Stromal cell of bone marrow (primary cell): ENCODE data around the gene SETX.
"Not testable (repeated sequence)": the region's sequence is repeated elsewhere in the genome, so short reads cannot be mapped to it uniquely, and the experiment has no call there.

Source experiments
- DNase-seq: peaks from one replicate; pipeline ENCODE4 v3.0.0-alpha.2; 2012; ENCODE audit warnings: low read depth

SETX gene

DNA sequence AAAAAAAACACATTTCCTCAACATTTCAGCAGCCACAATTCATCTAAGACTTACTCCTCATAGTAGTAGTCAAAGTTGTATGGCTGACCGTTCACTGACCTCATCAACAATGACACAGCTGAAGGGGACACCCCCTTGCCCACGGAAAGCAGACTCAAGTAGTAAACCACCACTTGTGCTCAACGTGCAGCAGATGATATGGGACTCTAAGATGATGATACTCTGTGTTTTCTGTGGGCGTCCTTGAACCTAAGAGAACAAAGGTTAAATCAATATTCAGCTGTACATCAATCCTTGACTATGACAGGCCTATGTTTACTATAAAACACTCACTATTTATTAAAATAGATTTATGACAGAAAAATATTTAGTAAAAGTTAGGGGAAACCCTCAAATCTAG is 71.6 kb downstream of the SETX start:
- no peak for DNase-seq

DNA sequence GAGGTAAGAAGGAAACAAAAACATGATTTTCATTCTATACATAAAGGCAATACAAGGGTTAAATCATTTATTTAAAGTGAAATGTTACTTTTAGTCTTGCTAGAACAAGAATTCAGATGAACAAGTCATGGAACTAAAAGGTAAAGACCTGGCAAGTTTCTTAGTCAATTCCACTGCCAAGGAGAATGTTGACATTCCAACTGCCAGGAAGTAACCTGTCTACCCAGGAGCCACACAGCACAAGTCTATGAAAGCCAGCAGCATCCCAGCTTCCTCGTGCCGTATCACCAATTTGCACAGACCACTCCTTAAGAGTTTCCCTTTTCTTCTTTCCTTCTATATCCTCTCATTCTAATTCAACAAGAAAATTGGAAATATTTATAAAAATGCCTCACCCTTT is 79.9 kb downstream of the SETX start:
- no peak for DNase-seq

DNA sequence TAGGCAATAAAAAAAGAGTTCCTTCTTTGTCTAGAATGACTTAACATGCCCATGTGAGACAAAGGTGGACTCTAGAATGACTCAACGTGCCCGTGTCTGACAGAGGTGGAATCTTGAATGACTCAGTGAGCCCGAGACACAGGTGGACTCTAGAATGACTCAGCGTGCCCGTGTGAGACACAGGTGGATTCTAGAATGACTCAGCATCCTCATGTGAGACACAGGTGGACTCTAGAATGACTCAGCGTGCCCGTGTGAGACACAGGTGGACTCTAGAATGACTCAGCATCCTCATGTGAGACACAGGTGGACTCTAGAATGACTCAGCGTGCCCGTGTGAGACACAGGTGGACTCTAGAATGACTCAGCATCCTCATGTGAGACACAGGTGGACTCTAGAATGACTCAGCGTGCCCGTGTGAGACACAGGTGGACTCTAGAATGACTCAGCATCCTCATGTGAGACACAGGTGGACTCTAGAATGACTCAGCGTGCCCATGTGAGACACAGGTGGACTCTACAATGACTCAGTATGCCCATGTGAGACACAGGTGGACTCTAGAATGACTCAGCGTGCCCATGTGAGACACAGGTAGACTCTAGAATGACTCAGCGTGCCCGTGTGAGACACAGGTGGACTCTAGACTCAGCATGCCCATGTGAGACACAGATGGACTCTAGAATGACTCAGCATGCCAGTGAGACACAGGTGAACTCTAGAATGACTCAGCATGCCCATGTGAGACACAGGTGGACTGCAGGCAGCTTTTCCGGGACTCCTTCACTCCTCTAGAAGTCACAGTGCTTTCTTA is 84.9 kb downstream of the SETX start:
- not testable (repeated sequence) for DNase-seq

DNA sequence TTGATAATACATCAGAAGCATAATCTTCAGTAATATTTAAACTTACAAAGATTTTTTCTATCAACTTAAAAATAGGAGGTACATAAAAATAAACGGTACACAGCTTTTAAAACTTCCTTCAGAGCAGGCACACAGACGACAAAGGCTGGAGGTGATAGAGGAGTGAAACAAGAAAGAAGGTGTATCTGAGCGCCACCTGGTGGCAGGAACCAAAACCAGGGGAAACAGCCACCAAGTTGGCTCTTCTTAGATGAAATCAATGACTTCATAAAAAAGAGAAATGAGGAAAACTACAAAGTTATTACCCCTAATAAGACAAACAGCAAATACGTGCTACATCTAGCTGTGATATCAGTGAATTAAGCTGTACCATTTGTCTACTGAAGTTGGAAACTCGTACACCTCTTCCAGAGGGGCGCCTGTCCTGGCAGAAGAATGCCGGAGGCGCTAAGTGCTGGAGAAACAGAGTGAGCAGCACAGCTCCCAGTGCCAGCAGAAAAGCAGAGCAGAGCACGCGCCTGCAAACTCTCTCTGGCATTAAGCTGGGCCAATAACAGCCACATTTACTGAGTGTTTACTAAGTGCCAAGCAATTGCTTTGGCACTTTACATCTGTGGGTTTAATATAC is 85.9 kb downstream of the SETX start:
- peak; percentile 29 for DNase-seq

DNA sequence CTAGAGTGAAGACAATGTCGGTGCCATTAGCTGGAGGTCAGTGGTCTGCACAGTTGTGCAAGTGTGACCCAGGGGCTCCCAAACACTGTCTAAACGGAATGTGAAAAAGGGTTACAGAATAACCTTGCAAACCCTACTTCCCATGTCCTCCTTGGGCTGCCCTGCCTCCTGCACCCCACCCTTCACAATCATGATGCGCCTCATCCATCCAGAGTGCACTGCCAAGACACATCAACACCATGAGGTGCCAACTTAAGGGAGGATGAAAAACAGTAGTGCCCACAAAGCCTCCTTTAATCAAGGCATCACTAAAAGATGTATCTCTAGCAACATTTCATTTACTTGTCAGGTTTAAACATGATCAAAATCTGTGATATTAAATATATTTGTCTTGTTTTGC is 87.1 kb downstream of the SETX start:
- DNase-seq: no peak

DNA sequence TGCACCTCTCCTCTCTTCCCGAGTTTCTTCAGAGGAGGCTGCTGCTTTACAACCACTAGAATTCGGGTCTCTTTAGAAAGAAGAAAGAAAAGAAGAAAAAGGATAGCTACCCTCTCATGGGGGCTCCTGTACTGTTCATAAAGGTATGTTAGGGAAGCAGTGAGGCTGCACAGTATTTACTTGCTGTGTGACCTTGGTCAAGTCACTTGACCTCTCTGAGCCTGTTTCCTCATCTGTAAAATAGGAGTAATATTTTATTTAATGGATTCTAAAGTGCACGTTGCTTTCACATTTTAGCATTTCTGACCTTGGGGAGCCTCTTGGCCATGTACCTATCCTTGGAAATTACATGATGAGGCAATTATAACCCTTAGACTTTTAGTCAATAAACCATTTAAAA is 88.8 kb downstream of the SETX start:
- DNase-seq: no peak

DNA sequence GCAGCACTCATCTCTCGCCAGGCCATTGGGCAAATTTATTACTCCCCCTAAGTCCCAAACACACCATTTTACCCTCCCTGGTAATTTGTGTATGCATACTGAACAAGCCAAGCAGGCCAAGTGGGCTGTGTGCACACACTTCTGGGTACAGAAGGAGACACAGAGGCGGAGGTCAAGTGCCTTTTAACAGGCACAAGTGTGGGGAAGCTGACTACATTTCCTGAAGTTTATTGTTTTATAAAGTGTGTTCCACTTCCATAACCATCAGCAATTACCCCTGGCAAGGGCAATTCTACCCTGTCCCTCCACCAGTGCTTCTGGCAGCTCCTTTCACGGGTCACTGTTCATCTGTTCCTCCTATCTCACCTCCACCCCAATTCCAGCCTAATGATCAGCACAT is 93.9 kb downstream of the SETX start:
- no peak for DNase-seq

DNA sequence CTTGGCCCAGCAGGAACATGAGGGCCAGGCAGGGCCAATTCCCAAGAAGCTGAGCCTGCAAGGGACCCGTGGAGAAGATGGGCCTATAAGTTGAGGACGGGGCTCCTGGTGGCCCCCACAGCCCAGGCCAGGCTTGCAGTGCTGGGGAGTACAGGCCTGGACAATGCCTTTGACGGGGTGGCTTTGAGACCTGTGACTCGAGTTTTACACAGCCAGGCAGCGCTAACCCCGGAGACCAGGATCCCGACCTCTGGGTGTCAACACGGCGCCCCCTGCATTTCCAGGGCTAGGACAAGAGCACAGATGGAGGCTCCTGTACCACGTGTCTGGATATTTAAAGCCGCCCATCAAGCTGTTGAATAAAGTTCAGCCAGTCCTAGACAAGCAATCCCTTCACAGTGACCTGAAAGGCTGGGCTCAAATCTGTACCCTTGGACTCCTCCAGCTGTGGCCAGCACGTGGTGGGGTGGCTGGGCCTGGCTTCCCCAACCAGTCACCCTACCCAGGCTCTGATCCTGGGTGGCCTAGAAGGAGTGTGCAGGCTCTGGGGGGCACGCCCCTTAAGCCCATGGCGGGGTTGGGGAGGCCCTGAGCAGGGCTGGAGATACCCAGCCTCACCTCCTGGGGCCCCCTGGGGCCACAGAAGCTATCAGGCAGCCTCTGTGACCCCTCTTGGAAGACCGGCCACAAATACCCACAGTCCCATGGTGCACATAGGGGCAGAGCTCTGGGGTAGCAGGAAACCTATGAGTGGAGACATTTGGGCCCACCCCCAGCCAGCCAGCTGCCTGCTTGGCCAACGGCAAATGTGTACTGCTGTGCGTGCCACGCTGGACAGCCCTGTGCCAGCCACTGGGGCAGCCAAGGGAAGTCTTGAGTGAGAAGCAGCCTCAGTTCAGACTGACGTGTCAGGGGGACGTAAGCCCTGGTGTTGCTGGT is 104.2 kb downstream of the SETX start:
- no peak for DNase-seq

DNA sequence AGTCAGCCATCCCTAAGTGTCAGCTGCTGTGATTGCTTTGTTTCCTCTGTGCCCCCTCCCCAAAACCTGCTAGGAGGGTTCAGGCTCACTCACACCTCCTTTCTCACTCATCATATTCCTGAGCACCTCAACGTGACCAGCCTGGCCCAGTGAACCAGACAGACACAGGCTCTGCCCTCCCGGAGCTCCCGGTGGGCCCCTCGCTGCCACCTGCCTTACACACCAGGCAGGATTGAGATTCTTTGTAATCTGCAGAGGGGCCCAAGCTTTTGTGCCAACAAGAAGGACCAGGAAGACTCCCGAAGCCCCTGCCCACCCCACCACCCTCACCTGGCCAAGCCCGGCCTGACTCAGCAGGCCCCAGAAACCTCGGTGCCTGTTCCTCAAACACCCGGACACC is 105.1 kb downstream of the SETX start:
- DNase-seq: no peak

DNA sequence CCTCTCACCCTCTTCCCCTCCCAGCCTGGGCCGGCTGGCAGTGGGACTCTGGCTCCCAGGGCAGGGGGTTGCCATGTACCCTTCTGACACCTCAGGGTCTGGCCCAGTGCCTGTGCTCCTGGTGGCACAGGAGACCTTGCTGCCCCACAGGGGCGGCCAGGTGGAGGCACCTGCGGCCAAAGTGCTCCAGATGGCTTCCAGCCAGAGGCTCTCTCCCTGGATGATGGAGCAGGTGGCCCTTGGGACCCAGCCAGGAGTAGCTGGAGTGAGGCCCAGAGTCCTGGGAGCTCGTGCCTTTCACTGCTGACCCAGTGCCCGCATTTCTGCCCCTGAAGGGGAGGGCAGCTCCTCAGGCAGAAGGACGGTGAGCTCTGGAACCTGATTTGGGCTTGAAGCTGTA is 105.7 kb downstream of the SETX start:
- no peak for DNase-seq

DNA sequence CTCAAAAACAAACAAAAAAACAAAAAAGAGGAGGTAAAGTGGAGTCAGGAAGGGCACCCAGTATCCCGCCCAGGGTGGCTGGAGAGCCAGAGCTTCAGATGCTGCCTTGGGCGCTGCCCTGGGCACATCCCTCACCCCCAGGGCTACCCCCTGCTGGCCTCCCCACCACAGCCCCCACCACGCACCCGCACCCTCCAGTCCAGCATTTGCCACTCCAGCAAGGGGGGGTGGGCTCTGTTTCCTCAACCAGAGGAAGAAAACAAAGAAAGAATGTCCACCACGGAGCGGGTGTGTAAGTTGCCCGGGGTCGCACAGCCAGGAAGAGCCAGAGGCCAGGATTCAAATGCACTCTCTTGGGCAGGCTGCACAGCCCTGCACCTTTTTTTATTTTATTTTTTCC is 106.8 kb downstream of the SETX start:
- no peak for DNase-seq

DNA sequence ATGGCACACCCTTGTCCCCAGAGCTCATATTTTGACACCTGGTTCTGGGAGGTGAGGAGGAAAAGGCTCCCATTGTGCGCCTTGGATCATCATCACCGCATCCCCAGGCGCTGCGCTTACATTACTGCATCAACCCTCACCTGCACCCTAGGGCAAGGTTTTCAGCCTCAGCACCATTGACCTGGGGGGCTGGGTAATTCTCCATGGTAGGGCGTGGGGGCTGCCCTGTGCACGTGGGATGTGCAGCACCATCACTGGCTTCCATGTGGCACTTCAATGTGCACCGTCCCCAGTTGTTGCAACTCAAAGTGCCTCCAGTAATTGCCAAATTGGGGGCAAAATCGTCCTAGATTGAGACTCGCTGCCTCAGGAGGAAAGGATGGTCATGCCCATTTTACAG is 109.3 kb downstream of the SETX start:
- no peak for DNase-seq

DNA sequence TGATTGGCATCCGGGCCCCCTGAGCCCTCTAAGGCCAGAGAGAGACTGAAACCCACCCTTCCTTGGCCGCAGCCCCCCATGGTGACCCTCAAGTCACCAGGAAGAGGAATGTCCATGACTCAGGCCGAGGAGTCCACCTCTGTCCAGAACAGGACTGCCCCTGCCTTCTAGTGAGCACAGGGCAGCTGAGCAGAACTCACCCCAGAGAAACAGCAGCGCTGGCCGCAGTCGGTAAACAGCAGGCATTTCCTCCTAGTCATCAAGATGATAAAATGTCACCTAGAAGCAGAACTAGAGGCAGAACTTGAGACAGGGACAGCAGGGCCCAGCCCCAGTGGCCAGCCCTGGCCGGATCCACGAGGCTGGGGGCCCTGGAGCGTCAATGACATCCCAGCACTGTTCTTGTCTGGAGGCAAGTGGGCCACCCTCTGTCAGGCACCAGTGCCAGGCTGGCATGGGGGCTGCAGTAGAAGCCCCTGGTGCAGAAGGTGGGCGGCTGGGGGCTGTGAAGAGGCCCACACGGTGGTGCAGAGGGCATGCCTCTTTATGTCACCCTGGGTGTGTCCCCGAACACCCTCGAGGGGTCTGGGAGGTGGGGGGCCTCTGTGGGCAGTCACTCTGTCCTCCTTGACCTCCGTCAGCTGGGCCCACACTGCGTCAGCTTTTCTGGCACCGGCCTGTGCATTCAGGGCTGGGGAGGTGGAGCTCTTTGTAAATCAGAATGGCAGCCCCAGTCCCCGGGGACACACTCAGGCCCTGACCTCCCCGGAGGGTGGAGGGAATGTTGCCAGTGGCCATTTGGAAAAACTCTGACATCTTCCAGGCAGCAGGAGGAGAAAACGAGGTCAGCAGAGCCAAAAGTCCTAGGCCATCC is 110.0 kb downstream of the SETX start:
- DNase-seq: no peak

DNA sequence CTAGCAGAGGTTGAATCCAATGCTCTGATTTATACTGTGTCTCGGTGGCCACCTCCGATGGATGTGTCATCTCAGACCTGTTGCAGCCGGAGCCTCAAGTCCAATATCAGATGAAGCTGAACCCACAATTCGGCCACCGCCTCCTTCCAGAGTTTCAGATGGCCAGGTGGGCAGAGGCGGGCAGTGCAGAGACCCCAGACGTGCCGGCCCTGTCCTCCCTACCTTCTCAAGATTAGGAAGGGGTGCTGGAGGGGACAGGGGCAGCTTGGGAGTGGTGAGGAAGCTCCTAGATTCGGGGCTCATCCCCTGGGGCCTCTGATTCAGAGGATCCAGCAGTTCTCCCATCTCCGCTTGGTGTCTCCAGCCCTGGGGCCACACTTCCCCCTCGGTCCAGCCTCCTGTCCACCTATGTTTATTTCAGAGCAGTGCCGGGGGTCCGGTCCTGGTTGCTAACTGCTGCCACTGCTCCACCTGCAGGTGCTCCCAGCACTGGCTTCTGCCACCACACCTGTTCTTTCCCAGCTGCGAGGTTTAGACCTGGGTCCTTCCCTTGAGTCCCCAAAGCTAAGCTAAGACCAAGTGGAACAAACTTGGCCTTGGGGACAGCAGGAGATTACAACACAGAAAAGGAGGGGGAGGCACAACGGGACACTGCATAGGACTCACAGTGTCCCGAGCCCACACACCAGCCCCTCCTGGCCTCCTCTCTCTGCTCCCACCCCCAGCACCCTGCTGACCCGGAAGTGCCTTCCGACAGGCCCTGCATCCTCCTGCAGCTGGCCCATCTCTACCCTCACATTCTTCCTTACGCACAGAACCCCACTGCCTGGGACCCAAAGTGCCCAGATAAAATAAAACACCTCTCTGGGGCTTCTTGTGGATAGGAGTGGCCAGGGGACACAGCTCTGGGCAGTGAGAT is 111.4 kb downstream of the SETX start:
- DNase-seq: no peak

DNA sequence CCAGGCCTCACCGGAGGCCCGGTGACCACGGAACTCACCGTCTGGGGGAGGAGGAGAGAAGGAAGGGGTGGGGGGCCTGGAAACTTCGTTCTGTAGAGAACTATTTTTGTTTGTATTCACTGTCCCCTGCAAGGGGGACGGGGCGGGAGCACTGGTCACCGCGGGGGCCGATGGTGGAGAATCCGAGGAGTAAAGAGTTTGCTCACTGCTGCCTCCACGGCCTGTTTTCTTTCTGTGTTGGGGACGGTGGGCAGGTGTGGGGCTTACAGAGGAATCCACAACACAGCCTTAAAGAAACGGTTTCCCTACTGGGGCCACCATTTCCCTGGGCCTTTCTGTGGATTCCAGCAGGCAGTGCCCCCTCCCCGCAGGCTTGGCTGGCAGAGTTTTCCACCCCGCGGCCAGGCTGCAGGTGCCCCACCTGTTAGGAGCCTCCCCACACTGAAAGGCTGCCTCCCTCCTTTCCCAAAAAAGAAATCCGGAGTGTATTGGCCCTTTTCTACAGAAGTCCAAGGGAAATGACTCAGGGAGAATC is 112.1 kb downstream of the SETX start:
- no peak for DNase-seq

DNA sequence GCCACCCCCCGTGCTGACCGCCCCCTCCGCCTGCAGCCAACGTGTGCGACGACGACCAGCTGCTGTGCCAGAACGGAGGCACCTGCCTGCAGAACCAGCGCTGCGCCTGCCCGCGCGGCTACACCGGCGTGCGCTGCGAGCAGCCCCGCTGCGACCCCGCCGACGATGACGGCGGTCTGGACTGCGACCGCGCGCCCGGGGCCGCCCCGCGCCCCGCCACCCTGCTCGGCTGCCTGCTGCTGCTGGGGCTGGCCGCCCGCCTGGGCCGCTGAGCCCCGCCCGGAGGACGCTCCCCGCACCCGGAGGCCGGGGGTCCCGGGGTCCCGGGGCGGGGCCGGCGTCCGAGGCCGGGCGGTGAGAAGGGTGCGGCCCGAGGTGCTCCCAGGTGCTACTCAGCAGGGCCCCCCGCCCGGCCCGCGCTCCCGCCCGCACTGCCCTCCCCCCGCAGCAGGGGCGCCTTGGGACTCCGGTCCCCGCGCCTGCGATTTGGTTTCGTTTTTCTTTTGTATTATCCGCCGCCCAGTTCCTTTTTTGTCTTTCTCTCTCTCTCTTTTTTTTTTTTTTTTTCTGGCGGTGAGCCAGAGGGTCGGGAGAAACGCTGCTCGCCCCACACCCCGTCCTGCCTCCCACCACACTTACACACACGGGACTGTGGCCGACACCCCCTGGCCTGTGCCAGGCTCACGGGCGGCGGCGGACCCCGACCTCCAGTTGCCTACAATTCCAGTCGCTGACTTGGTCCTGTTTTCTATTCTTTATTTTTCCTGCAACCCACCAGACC is 112.8 kb downstream of the SETX start:
- no peak for DNase-seq

DNA sequence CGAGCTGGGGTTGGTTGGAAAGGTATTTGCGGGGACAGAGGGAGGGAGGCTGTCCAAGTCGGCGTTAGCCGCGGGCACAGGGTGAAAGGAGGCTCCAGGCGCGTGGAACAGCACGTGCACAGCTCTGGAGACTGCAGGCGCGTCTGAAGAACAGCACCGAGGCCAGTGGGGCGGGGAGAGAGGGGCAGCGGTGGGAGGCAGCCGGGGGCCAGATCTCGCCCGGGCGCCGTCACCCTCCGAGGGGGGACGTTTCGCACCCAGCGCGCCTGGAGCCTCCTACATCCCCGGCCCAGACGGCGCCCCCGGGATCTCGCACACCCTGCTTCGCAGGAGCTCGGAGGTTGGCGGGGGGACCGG is 113.3 kb downstream of the SETX start:
- DNase-seq: no peak

DNA sequence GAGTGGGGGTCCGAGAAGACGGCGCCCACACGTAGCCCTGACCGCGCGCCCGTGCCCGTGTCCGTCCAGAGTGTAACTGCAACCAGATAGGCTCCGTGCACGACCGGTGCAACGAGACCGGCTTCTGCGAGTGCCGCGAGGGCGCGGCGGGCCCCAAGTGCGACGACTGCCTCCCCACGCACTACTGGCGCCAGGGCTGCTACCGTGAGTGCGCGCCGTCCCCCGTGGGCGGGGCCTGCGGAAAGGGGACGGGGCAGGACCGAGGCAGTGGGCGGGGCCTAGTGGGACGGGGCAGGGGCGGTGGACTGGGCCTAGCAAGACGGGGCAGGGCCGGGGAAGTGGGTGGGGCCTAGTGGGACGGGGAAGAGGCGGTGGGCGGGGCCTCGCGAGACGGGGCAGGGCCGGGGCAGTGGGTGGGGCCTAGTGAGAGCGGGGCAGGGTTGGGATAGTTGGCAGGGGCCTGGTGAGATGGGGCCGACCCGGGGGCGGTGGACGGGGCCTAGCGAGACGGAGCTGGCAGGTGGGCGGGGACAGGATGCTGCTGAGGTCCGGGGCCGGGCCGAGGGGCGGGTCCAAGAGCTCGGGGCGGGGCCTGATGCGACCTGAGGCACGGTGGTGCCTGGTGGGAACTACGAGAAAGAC is 113.8 kb downstream of the SETX start:
- peak; percentile 69 for DNase-seq
